ENCODE results near the gene CAMTA1. TPM values are rescaled to one million over a fixed set of nuclear protein-coding genes. Genes with fewer than 3 reads are reported as not detected.

The CAMTA1 gene
- polyA plus RNA-seq, 3 donors: 81.9 to 89.8 (median 88.0) TPM

GRCh38 chr1:7187112-7187493 lies 401.8 kb downstream of the CAMTA1 start:
- no peak for DNase-seq (ENCODE audit: extremely low read depth in 1 of 11, low read depth in 9 of 11, low spot score in 4 of 11)

- DNase-seq (ENCODE audit: extremely low read depth in 1 of 11, low read depth in 9 of 11, low spot score in 4 of 11): no peak
Observed at GRCh38 chr1:7190261-7190660, 405.0 kb downstream of the CAMTA1 start.

GRCh38 chr1:7192453-7192852 lies 407.2 kb downstream of the CAMTA1 start:
- DNase-seq (ENCODE audit: extremely low read depth in 1 of 11, low read depth in 9 of 11, low spot score in 4 of 11): no peak

GRCh38 chr1:7196036-7196911 lies 411.0 kb downstream of the CAMTA1 start:
- DNase-seq (ENCODE audit: extremely low read depth in 1 of 11, low read depth in 9 of 11, low spot score in 4 of 11): no peak

- DNase-seq (ENCODE audit: extremely low read depth in 1 of 11, low read depth in 9 of 11, low spot score in 4 of 11): no peak
Observed at GRCh38 chr1:7198664-7199063, 413.4 kb downstream of the CAMTA1 start.

- DNase-seq (ENCODE audit: extremely low read depth in 1 of 11, low read depth in 9 of 11, low spot score in 4 of 11): no peak
Observed at GRCh38 chr1:7199077-7199779, 414.0 kb downstream of the CAMTA1 start.

- DNase-seq (ENCODE audit: extremely low read depth in 1 of 11, low read depth in 9 of 11, low spot score in 4 of 11): peak; percentile 15 to 58 (median 42)
Observed at GRCh38 chr1:7207875-7208646, 422.8 kb downstream of the CAMTA1 start.

GRCh38 chr1:7208647-7209180 lies 423.5 kb downstream of the CAMTA1 start:
- DNase-seq (ENCODE audit: extremely low read depth in 1 of 11, low read depth in 9 of 11, low spot score in 4 of 11): no peak

- DNase-seq (ENCODE audit: extremely low read depth in 1 of 11, low read depth in 9 of 11, low spot score in 4 of 11): no peak
Observed at GRCh38 chr1:7209336-7209735, 424.1 kb downstream of the CAMTA1 start.

GRCh38 chr1:7218210-7218832 lies 433.1 kb downstream of the CAMTA1 start:
- peak in 6 of 11 donors; percentile 10 to 33 (median 18) for DNase-seq (ENCODE audit: extremely low read depth in 1 of 11, low read depth in 9 of 11, low spot score in 4 of 11)

GRCh38 chr1:7219031-7219430 lies 433.8 kb downstream of the CAMTA1 start:
- no peak for DNase-seq (ENCODE audit: extremely low read depth in 1 of 11, low read depth in 9 of 11, low spot score in 4 of 11)

- DNase-seq (ENCODE audit: extremely low read depth in 1 of 11, low read depth in 9 of 11, low spot score in 4 of 11): no peak
Observed at GRCh38 chr1:7220007-7220406, 434.8 kb downstream of the CAMTA1 start.

- no peak for DNase-seq (ENCODE audit: extremely low read depth in 1 of 11, low read depth in 9 of 11, low spot score in 4 of 11)
Observed at GRCh38 chr1:7220712-7221252, 435.5 kb downstream of the CAMTA1 start.

GRCh38 chr1:7221826-7222694 lies 436.8 kb downstream of the CAMTA1 start:
- no peak for DNase-seq (ENCODE audit: extremely low read depth in 1 of 11, low read depth in 9 of 11, low spot score in 4 of 11)

- no peak for DNase-seq (ENCODE audit: extremely low read depth in 1 of 11, low read depth in 9 of 11, low spot score in 4 of 11)
Observed at GRCh38 chr1:7222695-7223015, 437.4 kb downstream of the CAMTA1 start.

- no peak for DNase-seq (ENCODE audit: extremely low read depth in 1 of 11, low read depth in 9 of 11, low spot score in 4 of 11)
Observed at GRCh38 chr1:7223334-7224080, 438.3 kb downstream of the CAMTA1 start.

- no peak for DNase-seq (ENCODE audit: extremely low read depth in 1 of 11, low read depth in 9 of 11, low spot score in 4 of 11)
Observed at GRCh38 chr1:7224081-7224534, 438.9 kb downstream of the CAMTA1 start.
